Upper lobe of right lung (tissue), 1 donor: ENCODE data around the gene MMP8. TPM values are rescaled to one million over a fixed set of nuclear protein-coding genes. Genes with fewer than 3 reads are reported as not detected.
"Not testable (repeated sequence)": the region's sequence is repeated elsewhere in the genome, so short reads cannot be mapped to it uniquely, and the experiment has no call there.

Experiments
- ATAC-seq: fragments of 200-7000 bp; cut with Tn5 transposase; one replicate; pipeline ENCODE4 v1.9.1; 2020; ENCODE audit warnings: mild to moderate bottlenecking, moderate library complexity
- DNase-seq: peaks from one replicate; pipeline ENCODE4 v3.0.0-alpha.2; 2020
- H3K27ac ChIP-seq: fragments of 200-600 bp; one replicate; pipeline ENCODE4 v1.8.0; 2022
- H3K27me3 ChIP-seq: fragments of 200-600 bp; one replicate; pipeline ENCODE4 v1.8.0; 2022; ENCODE audit warnings: mild to moderate bottlenecking
- H3K36me3 ChIP-seq: fragments of 200-600 bp; one replicate; pipeline ENCODE4 v1.8.0; 2022
- H3K4me1 ChIP-seq: fragments of 200-600 bp; one replicate; pipeline ENCODE4 v1.8.0; 2022
- H3K4me3 ChIP-seq: fragments of 200-600 bp; one replicate; pipeline ENCODE4 v1.8.0; 2022; ENCODE audit warnings: mild to moderate bottlenecking
- H3K9me3 ChIP-seq: fragments of 200-600 bp; one replicate; pipeline ENCODE4 v1.8.0; 2022
- intact Hi-C: fragments of 100-400 bp; cut with DNase I; formaldehyde crosslinking; loops from one replicate; pipeline ENCODE4 v1.11.0; 2022
- total RNA-seq: library from RNA; stranded (reverse); fragmentation: NEBNext Ultra II Directional; extraction: Animal tissue kit (Norgen Biotek cat#: 25700); gene quantifications from one replicate; pipeline ENCODE4 v1.2.1, GENCODE V29; 2021
- TF ChIP-seq, protein P1 (sequence below): fragments of 200-600 bp; IDR thresholded peaks from one replicate; pipeline ENCODE4 v1.8.0; 2022; ENCODE audit warnings: antibody characterized with exemption
- donor health status: DM: no; HTN: yes; CAD: no; lungs with severe emphysema.

MMP8 gene
- total RNA-seq, 1 donor from 2014 or later, result not detected

DNA sequence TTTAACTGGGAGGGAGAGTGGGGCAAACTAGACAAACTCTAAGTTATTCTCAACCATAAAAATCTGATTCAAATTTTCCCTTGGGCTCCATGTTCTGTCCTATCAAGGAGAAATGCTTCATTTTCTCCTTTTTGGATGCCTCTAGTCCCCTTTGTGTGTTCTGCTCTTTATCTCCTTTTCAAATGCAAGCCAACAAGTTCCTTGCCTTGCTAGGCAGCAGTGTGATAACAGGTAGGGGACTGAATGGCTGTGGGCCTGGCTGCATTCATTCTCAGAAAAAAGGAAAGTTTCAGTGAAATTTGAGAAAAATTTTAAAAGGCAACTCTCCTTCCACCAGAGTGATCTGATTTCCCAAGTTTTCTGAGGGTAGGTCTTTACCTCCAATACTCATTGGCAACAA is 26.9 kb upstream of the MMP8 start:
- TF ChIP-seq, protein P1, sequence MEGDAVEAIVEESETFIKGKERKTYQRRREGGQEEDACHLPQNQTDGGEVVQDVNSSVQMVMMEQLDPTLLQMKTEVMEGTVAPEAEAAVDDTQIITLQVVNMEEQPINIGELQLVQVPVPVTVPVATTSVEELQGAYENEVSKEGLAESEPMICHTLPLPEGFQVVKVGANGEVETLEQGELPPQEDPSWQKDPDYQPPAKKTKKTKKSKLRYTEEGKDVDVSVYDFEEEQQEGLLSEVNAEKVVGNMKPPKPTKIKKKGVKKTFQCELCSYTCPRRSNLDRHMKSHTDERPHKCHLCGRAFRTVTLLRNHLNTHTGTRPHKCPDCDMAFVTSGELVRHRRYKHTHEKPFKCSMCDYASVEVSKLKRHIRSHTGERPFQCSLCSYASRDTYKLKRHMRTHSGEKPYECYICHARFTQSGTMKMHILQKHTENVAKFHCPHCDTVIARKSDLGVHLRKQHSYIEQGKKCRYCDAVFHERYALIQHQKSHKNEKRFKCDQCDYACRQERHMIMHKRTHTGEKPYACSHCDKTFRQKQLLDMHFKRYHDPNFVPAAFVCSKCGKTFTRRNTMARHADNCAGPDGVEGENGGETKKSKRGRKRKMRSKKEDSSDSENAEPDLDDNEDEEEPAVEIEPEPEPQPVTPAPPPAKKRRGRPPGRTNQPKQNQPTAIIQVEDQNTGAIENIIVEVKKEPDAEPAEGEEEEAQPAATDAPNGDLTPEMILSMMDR, result no peak
- Histone ChIP-seq H3K27ac (no peak overlapping the region), H3K4me3 (no peak overlapping the region), H3K9me3 (no peaks in the 10 kb centered on the region), H3K4me1 (no peaks in the 10 kb centered on the region), H3K36me3 (no peaks in the 10 kb centered on the region), H3K27me3 (no peaks in the 10 kb centered on the region)
- DNase-seq, result no peak
- no peak for ATAC-seq
- intact Hi-C loops, result no loop called here

GRCh38 chr11:102749101-102749722 is 24.5 kb upstream of the MMP8 start:
- intact Hi-C loops, result no loop called here
- Histone ChIP-seq H3K27ac (no peak overlapping the region), H3K36me3 (no peaks in the 10 kb centered on the region), H3K4me1 (no peaks in the 10 kb centered on the region), H3K9me3 (no peaks in the 10 kb centered on the region), H3K27me3 (no peaks in the 10 kb centered on the region), H3K4me3 (no peak overlapping the region)
- DNase-seq (no peak), ATAC-seq (peak; percentile 13)
- TF ChIP-seq, protein P1, result no peak

GRCh38 chr11:102746746-102747578 is 22.2 kb upstream of the MMP8 start:
- H3K9me3 ChIP-seq, H3K4me1 ChIP-seq, H3K36me3 ChIP-seq, ATAC-seq, H3K27me3 ChIP-seq, DNase-seq, H3K27ac ChIP-seq, intact Hi-C loops, H3K4me3 ChIP-seq: not testable (repeated sequence)

DNA sequence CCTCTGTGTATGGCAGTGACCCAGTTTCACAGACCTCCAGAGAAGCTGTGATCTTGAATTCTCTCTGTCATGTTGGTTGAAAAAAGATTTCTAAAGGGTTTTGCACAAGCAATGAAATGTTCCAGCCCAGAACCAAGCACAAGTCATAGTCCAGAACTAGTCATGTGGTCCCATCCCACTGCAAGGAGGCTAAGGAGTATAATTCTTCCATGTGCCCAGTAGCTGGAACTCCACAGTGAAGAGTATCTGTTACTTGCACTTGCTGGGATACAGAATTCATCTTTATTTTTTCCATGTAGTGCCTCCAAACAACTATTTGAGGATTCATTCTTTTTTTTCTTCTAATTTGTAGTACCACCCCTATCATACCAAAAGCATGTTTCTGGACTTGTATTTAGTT is 9.9 kb upstream of the MMP8 start:
- Histone ChIP-seq H3K27me3 (no peaks in the 10 kb centered on the region), H3K36me3 (no peaks in the 10 kb centered on the region), H3K27ac (no peak overlapping the region), H3K4me3 (no peak overlapping the region), H3K4me1 (peaks cover 8% of the 10 kb centered on the region), H3K9me3 (no peaks in the 10 kb centered on the region)
- no peak for ATAC-seq
- DNase-seq, result no peak
- intact Hi-C loops, result no loop called here
- TF ChIP-seq, protein P1, result no peak

DNA sequence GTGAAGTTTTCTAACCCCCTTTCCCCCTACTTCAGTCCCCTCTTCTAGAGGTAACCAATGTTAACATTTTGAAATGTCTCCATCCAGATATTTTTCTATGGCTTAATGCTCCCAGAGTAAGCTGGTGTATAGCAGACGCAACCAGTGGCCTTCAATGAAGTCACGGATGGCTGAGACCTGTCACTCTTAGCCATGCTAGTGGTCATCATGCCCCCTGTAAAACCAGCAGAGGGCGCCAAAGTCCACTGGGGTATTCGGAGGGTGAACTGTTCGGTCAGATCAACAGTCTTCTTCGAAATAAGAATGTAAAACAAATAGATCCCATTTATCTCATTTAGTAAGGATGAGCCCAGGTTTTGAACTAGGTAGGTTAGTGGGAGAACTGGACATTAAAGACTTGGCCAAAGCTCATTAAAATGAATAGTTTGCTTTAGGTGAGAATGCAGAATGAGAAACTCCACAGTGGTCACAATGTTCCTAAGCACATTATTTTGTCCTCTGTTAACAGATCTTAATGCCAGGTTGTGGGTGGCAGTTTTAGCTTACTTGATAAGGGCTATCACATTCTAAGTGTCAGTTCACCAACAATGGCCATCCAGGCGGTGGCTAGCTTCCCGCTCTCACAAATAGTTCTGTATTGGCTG is 8.6 kb upstream of the MMP8 start:
- no peaks in the 10 kb centered on the region for H3K27me3 ChIP-seq
- no peak overlapping the region for H3K27ac ChIP-seq
- H3K9me3 ChIP-seq, result no peaks in the 10 kb centered on the region
- TF ChIP-seq, protein P1, result peak; percentile 74
- no peak overlapping the region for H3K4me3 ChIP-seq
- H3K36me3 ChIP-seq, result no peaks in the 10 kb centered on the region
- peaks cover 8% of the 10 kb centered on the region for H3K4me1 ChIP-seq
- peak; percentile 92 for ATAC-seq
- peak; percentile 79 for DNase-seq
- intact Hi-C loops, result no loop called here

DNA sequence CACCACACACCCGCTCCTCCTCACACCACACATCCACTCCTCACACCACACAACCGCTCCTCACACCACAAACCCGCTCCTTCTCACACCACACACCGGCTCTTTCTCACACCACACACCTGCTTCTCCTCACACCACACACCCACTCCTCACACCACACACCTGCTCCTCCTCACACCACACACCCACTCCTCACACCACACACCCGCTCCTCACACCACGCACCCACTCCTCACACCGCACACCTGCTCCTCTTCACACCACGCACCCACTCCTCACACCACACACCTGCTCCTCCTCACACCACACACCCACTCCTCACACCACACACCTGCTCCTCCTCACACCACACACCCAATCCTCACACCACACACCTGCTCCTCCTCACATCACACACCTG is 6.2 kb upstream of the MMP8 start:
- not testable (repeated sequence) for DNase-seq
- peak; percentile 51 for ATAC-seq

More for the DNA sequence above, 6.2 kb upstream of the MMP8 start:
- H3K4me1 ChIP-seq, intact Hi-C loops, H3K36me3 ChIP-seq, H3K27me3 ChIP-seq, H3K9me3 ChIP-seq, H3K4me3 ChIP-seq, H3K27ac ChIP-seq: not testable (repeated sequence)
